ENCODE results near the gene FPGS.

DNA sequence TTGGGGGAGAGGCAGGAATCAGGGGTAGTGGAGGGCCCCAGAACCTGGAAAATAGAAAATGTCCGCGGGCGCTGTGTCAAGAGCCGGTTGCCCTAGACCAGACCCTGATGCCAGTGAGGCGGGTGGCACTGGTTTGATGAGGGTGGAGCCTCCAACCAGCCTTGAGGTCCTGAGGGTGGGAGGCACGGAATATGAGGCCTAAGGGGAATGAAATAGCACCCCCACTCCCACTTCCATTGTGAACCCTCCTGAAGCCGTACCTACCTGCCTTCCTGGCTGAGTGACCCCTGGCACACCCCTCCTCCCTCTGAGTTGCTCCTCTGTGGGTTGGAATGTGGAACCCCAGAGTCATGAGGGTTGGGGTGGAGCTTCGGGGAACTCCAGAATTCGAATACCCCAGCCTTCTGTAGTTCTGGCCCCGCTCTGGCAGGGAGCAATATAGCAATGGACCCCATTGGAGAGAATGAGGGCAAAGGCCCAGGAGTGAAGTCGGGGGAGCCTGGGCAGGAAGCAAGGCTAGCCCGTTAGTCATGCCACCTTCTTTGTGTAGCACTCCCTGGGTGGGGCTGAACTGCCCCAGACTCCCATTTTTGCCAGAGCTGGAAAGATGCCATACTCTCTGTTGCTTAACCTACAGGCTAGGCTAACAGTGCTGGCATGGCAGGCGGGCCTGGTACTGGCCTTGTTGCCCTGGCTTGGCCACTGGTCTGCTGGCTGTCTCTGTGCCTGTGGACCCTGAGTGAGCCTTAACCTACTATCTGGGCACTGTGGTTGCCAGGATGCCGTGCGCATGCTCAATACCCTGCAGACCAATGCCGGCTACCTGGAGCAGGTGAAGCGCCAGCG lies 1.0 kb downstream of the FPGS start:
- TF ChIP-seq, protein P1, sequence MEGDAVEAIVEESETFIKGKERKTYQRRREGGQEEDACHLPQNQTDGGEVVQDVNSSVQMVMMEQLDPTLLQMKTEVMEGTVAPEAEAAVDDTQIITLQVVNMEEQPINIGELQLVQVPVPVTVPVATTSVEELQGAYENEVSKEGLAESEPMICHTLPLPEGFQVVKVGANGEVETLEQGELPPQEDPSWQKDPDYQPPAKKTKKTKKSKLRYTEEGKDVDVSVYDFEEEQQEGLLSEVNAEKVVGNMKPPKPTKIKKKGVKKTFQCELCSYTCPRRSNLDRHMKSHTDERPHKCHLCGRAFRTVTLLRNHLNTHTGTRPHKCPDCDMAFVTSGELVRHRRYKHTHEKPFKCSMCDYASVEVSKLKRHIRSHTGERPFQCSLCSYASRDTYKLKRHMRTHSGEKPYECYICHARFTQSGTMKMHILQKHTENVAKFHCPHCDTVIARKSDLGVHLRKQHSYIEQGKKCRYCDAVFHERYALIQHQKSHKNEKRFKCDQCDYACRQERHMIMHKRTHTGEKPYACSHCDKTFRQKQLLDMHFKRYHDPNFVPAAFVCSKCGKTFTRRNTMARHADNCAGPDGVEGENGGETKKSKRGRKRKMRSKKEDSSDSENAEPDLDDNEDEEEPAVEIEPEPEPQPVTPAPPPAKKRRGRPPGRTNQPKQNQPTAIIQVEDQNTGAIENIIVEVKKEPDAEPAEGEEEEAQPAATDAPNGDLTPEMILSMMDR (IDR thresholded peaks at IDR 0.05), result no peak
- TF ChIP-seq EZH2 (IDR thresholded peaks at IDR 0.05), result no peak
- no peak for TF ChIP-seq EZH2phosphoT487 (IDR thresholded peaks at IDR 0.05)
